Ovary (tissue), 3 donors: ENCODE measurements around the gene IFT88.

ENCODE experiments used
- POLR2A ChIP-seq: fragments of 450-650 bp; IDR thresholded peaks from one replicate; pipeline ENCODE4 v1.6.1; 2017; ENCODE audit warnings: antibody characterized with exemption, mild to moderate bottlenecking, moderate library complexity
- TF ChIP-seq, protein P1 (sequence below), 3 donors: fragments of 450-650 bp in 2 of 3; fragments of 200-600 bp in 1 of 3; IDR thresholded peaks; one replicate each; pipeline versions ENCODE4 v1.5.1 to v1.8.0; 2016 to 2022; ENCODE audit warnings: antibody characterized with exemption in 3 of 3, mild to moderate bottlenecking in 1 of 3
- donor health status: DM: no; HTN: no; CAD: no.

DNA sequence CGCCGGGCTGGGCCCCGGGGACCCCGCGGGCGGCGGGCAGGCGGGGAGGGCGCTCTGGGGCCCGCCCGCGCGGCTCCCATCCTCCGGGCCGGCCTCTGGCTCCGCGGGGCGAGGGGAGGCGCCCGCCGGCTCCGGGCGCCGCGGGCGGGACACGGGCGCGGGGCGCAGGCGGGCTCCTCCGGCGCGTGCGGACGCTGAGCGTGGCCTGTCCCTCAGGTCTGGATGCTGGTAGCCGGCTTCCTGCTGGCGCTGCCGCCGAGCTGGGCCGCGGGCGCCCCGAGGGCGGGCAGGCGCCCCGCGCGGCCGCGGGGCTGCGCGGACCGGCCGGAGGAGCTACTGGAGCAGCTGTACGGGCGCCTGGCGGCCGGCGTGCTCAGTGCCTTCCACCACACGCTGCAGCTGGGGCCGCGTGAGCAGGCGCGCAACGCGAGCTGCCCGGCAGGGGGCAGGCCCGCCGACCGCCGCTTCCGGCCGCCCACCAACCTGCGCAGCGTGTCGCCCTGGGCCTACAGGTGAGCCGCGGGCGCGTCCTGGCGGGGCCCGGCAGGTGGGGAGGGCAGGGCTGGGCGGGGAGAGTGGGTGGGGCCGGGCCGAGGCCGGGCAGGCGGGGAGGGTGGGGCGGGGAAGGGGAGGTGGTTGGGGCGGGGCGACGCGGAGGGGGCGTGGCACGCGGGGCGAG lies 137.0 kb downstream of the IFT88 start:
- TF ChIP-seq, protein P1, sequence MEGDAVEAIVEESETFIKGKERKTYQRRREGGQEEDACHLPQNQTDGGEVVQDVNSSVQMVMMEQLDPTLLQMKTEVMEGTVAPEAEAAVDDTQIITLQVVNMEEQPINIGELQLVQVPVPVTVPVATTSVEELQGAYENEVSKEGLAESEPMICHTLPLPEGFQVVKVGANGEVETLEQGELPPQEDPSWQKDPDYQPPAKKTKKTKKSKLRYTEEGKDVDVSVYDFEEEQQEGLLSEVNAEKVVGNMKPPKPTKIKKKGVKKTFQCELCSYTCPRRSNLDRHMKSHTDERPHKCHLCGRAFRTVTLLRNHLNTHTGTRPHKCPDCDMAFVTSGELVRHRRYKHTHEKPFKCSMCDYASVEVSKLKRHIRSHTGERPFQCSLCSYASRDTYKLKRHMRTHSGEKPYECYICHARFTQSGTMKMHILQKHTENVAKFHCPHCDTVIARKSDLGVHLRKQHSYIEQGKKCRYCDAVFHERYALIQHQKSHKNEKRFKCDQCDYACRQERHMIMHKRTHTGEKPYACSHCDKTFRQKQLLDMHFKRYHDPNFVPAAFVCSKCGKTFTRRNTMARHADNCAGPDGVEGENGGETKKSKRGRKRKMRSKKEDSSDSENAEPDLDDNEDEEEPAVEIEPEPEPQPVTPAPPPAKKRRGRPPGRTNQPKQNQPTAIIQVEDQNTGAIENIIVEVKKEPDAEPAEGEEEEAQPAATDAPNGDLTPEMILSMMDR (IDR thresholded peaks at IDR 0.05), result peak; percentile 17 to 81 (median 72)
- no peak for TF ChIP-seq POLR2A
